ENCODE measurements around the gene FOXO3. TPM values are rescaled to one million over a fixed set of nuclear protein-coding genes. Genes with fewer than 3 reads are reported as not detected.

The FOXO3 gene
- polyA plus RNA-seq, 1 experiment = 25.4 TPM

GRCh38 chr6:108608453-108609275, 47.9 kb downstream of the FOXO3 start:
- POLR2A ChIA-PET = no interaction called here
- no peaks in the 10 kb centered on the region for H3K27me3 ChIP-seq (ENCODE audit: control insufficient read depth, insufficient read depth, low read length)
- H3K4me3 ChIP-seq (ENCODE audit: low read depth, low read length) = no peak overlapping the region
- H3K36me3 ChIP-seq (ENCODE audit: control insufficient read depth, insufficient read depth, low read length) = no peaks in the 10 kb centered on the region; the same call in 1 of the 2 replicates
- CTCF ChIA-PET = interaction anchor here (1.1 kb wide), 1 partner anchor 173 kb away, joined by 3 read pairs; no protein-coding TSS in a partner anchor
- TF ChIP-seq, protein P1, sequence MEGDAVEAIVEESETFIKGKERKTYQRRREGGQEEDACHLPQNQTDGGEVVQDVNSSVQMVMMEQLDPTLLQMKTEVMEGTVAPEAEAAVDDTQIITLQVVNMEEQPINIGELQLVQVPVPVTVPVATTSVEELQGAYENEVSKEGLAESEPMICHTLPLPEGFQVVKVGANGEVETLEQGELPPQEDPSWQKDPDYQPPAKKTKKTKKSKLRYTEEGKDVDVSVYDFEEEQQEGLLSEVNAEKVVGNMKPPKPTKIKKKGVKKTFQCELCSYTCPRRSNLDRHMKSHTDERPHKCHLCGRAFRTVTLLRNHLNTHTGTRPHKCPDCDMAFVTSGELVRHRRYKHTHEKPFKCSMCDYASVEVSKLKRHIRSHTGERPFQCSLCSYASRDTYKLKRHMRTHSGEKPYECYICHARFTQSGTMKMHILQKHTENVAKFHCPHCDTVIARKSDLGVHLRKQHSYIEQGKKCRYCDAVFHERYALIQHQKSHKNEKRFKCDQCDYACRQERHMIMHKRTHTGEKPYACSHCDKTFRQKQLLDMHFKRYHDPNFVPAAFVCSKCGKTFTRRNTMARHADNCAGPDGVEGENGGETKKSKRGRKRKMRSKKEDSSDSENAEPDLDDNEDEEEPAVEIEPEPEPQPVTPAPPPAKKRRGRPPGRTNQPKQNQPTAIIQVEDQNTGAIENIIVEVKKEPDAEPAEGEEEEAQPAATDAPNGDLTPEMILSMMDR (IDR thresholded peaks at IDR 0.05; ENCODE audit: insufficient read depth, low read depth, low read length) = no peak
- no peak for DNase-seq (ENCODE audit: low read depth)

DNA sequence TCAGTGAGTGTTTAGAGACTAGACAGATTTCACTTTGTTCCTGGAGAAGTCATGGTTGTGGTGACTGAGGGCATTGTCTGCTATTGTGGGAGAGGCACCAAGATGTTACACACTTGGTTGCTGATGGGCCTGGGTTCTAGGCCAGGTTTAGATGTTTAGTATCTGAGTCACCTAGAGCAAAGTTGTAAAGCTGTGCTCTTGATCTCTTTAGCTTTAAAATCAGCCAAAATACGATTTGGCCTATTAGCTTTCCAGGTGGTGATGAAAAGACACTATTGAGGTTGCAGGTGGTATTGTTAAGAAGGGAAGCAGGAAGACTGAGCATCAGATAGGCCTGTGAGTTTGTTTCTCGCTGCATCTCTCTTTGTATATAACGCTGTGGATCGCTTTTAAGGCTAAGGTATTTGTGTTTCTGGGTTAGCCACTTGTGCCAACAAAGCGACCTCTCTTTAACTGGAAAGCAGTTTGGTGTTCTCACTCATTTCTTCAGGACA, 48.6 kb downstream of the FOXO3 start:
- CTCF ChIA-PET = interaction anchor here (1.1 kb wide), 1 partner anchor 173 kb away, joined by 3 read pairs; no protein-coding TSS in a partner anchor
- POLR2A ChIA-PET = no interaction called here
- Histone ChIP-seq H3K27me3 (ENCODE audit: control insufficient read depth, insufficient read depth, low read length) (no peaks in the 10 kb centered on the region), H3K4me3 (ENCODE audit: low read depth, low read length) (no peak overlapping the region), H3K36me3 (ENCODE audit: control insufficient read depth, insufficient read depth, low read length) (no peaks in the 10 kb centered on the region; the same call in 1 of the 2 replicates)
- TF ChIP-seq, protein P1 (IDR thresholded peaks at IDR 0.05; ENCODE audit: insufficient read depth, low read depth, low read length) = no peak
- peak; percentile 34 for DNase-seq (ENCODE audit: low read depth)

- Histone ChIP-seq H3K27me3 (ENCODE audit: control insufficient read depth, insufficient read depth, low read length) (no peaks in the 10 kb centered on the region), H3K4me3 (ENCODE audit: low read depth, low read length) (no peak overlapping the region), H3K36me3 (ENCODE audit: control insufficient read depth, insufficient read depth, low read length) (no peaks in the 10 kb centered on the region; the same call in 1 of the 2 replicates)
- no peak for DNase-seq (ENCODE audit: low read depth)
- POLR2A ChIA-PET = no interaction called here
- TF ChIP-seq, protein P1 (IDR thresholded peaks at IDR 0.05; ENCODE audit: insufficient read depth, low read depth, low read length) = no peak
- CTCF ChIA-PET = no interaction called here
Measured at GRCh38 chr6:108610270-108610839, 49.6 kb downstream of the FOXO3 start.

- H3K27me3 ChIP-seq (ENCODE audit: control insufficient read depth, insufficient read depth, low read length) = no peaks in the 10 kb centered on the region
- no peak overlapping the region for H3K4me3 ChIP-seq (ENCODE audit: low read depth, low read length)
- ChIA-PET CTCF (no interaction called here), POLR2A (interaction anchor here (0.6 kb wide), 1 partner anchor 9 kb away, joined by 9 read pairs; no protein-coding TSS in a partner anchor)
- H3K36me3 ChIP-seq (ENCODE audit: control insufficient read depth, insufficient read depth, low read length) = no peaks in the 10 kb centered on the region; the same call in 1 of the 2 replicates
- TF ChIP-seq, protein P1 (IDR thresholded peaks at IDR 0.05; ENCODE audit: insufficient read depth, low read depth, low read length) = no peak
- DNase-seq (ENCODE audit: low read depth) = no peak
Measured at GRCh38 chr6:108610957-108611586, 50.4 kb downstream of the FOXO3 start.

- POLR2A ChIA-PET = no interaction called here
Measured at GRCh38 chr6:108612852-108613251, 52.1 kb downstream of the FOXO3 start.

More at GRCh38 chr6:108612852-108613251, 52.1 kb downstream of the FOXO3 start:
- H3K27me3 ChIP-seq (ENCODE audit: control insufficient read depth, insufficient read depth, low read length) = no peaks in the 10 kb centered on the region
- no peak for DNase-seq (ENCODE audit: low read depth)
- CTCF ChIA-PET = no interaction called here
- TF ChIP-seq, protein P1 (IDR thresholded peaks at IDR 0.05; ENCODE audit: insufficient read depth, low read depth, low read length) = no peak
- H3K4me3 ChIP-seq (ENCODE audit: low read depth, low read length) = no peak overlapping the region
- no peaks in the 10 kb centered on the region for H3K36me3 ChIP-seq (ENCODE audit: control insufficient read depth, insufficient read depth, low read length)

Data from BJ (cell line).